Upper lobe of left lung (tissue), 4 donors: ENCODE measurements around the gene DALRD3.
A peak's percentile ranks its signal among the peaks of the same experiment; 100 is the strongest.

Experiments used
- CTCF ChIP-seq, 6 experiments: fragments of 450-650 bp in 4 of 6; fragments of 200-600 bp in 2 of 6; sonication (generic) in 2 of 6; IDR thresholded peaks; one replicate each; pipeline ENCODE4 v1.5.1; 2016 to 2019; ENCODE audit warnings: antibody characterized with exemption in 6 of 6
- EP300 ChIP-seq, 4 donors: sonication (generic); formaldehyde crosslinking; IDR thresholded peaks; one replicate each; pipeline ENCODE4 v1.5.1; 2017; ENCODE audit warnings: antibody characterized with exemption in 4 of 4, control low read depth in 2 of 4
- POLR2A ChIP-seq, 4 donors: fragments of 450-650 bp; IDR thresholded peaks; one replicate each; pipeline ENCODE4 v1.5.1; 2016 to 2017; ENCODE audit warnings: antibody characterized with exemption in 4 of 4, mild to moderate bottlenecking in 2 of 4

DNA sequence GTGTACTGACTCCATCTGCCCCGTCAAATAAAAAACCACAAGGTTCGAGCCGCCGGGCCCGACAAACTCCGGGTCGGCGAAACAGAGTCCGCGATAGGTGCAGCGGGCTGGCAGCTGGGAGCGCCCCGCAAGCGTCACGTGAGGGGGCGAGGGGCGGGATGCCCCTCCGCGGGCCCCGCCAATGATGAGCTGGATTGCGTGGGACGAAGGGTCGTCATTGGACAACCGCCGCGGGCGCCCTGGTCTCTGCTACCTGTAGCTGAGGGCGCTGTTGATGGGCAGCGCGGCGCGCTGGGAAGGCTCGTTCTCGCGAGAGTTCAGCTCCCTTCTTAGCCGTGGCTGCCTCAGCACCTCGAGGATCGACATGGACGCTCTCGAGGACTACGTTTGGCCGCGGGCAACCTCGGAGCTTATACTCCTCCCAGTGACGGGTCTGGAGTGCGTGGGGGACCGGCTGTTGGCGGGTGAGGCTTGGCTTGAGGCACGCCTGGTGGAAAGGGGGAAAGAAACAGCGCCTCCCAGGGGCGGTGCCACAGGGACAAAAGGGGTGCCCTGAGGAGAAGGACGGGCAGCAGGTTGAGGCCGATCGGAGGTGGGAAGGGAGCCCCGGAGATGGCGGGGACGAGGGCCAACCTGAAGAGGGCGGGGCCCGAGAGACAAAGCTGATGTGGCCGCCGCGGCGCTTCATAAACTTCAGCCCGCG is 11.2 kb downstream of the DALRD3 start, which contains the start of gene WDR6:
- TF ChIP-seq POLR2A (IDR thresholded peaks at IDR 0.05) (peak in 3 of 4 donors; percentile 46 to 82 (median 49)), CTCF (IDR thresholded peaks at IDR 0.05) (peak in 5 of 6 experiments; percentile 40 to 76 (median 61)), EP300 (IDR thresholded peaks at IDR 0.05) (no peak)
